Measurements from ENCODE around the gene KRT81. TPM values are rescaled to one million over a fixed set of nuclear protein-coding genes. Genes with fewer than 3 reads are reported as not detected.

The KRT81 gene
- total RNA-seq, 3 donors from 2014 or later, result not detected

- no peaks in the 10 kb centered on the region for H3K4me1 ChIP-seq (ENCODE audit: low read depth)
- no peak for ATAC-seq
Measured at GRCh38 chr12:52249511-52250047, 41.8 kb downstream of the KRT81 start.

GRCh38 chr12:52248541-52249461 is 42.5 kb downstream of the KRT81 start:
- H3K36me3 ChIP-seq (ENCODE audit: low read depth), result no peaks in the 10 kb centered on the region
- H3K4me1 ChIP-seq (ENCODE audit: low read depth), result peaks cover 6% of the 10 kb centered on the region
- no peak for ATAC-seq

More at GRCh38 chr12:52249511-52250047, 41.8 kb downstream of the KRT81 start:
- no peak for TF ChIP-seq CTCF (IDR thresholded peaks at IDR 0.05)
- DNase-seq, result no peak
- intact Hi-C loops (cut with DNase I, micrococcal nuclease), result no loop called here
- Histone ChIP-seq H3K4me3 (no peak overlapping the region), H3K9me3 (no peaks in the 10 kb centered on the region), H3K36me3 (ENCODE audit: low read depth) (no peaks in the 10 kb centered on the region)

GRCh38 chr12:52247622-52248540 is 43.5 kb downstream of the KRT81 start:
- no peak for TF ChIP-seq CTCF (IDR thresholded peaks at IDR 0.05)
- H3K36me3 ChIP-seq (ENCODE audit: low read depth), result no peaks in the 10 kb centered on the region
- ATAC-seq, result no peak
- intact Hi-C loops (cut with DNase I, micrococcal nuclease), result no loop called here
- no peak overlapping the region for H3K4me3 ChIP-seq
- H3K9me3 ChIP-seq, result no peaks in the 10 kb centered on the region
- H3K4me1 ChIP-seq (ENCODE audit: low read depth), result peaks cover 10% of the 10 kb centered on the region
- DNase-seq, result no peak

More at GRCh38 chr12:52248541-52249461, 42.5 kb downstream of the KRT81 start:
- no peak for TF ChIP-seq CTCF (IDR thresholded peaks at IDR 0.05)
- H3K4me3 ChIP-seq, result no peak overlapping the region
- no peaks in the 10 kb centered on the region for H3K9me3 ChIP-seq
- intact Hi-C loops (cut with DNase I, micrococcal nuclease), result no loop called here
- DNase-seq, result no peak

GRCh38 chr12:52246720-52247621 is 44.4 kb downstream of the KRT81 start:
- Histone ChIP-seq H3K4me3 (no peak overlapping the region), H3K4me1 (ENCODE audit: low read depth) (peaks cover 10% of the 10 kb centered on the region), H3K36me3 (ENCODE audit: low read depth) (no peaks in the 10 kb centered on the region), H3K9me3 (no peaks in the 10 kb centered on the region)
- DNase-seq, result no peak
- no peak for TF ChIP-seq CTCF (IDR thresholded peaks at IDR 0.05)
- intact Hi-C loops (cut with DNase I, micrococcal nuclease), result no loop called here
- ATAC-seq, result peak; percentile 67

Data from mucosa of descending colon (tissue), 3 donors.